Left lobe of liver (tissue), 2 donors: ENCODE data around the gene C14orf180. TPM values are rescaled to one million over a fixed set of nuclear protein-coding genes. Genes with fewer than 3 reads are reported as not detected.
"Not testable (repeated sequence)": the region's sequence is repeated elsewhere in the genome, so short reads cannot be mapped to it uniquely, and the experiment has no call there.

Experiments used
- ATAC-seq: fragments of 200-7000 bp; cut with Tn5 transposase; one replicate; pipeline ENCODE4 v1.9.1; 2020; ENCODE audit warnings: mild to moderate bottlenecking, moderate library complexity
- DNase-seq: peaks from one replicate; pipeline ENCODE4 v3.0.0-alpha.2; 2020; ENCODE audit warnings: low spot score
- total RNA-seq: library from RNA; stranded (reverse); gene quantifications from one replicate; pipeline ENCODE4 v1.2.1, GENCODE V29; 2021
- donor health status: DM: no; HTN: no; CAD: no; lungs with moderate emphysema.
- donor health status: DM: no; HTN: yes; CAD: no.

C14orf180 gene
- total RNA-seq, 1 donor from 2014 or later = 2.4 TPM

GRCh38 chr14:104603711-104604401 lies 24.3 kb downstream of the C14orf180 start:
- DNase-seq (no peak), ATAC-seq (no peak)

DNA sequence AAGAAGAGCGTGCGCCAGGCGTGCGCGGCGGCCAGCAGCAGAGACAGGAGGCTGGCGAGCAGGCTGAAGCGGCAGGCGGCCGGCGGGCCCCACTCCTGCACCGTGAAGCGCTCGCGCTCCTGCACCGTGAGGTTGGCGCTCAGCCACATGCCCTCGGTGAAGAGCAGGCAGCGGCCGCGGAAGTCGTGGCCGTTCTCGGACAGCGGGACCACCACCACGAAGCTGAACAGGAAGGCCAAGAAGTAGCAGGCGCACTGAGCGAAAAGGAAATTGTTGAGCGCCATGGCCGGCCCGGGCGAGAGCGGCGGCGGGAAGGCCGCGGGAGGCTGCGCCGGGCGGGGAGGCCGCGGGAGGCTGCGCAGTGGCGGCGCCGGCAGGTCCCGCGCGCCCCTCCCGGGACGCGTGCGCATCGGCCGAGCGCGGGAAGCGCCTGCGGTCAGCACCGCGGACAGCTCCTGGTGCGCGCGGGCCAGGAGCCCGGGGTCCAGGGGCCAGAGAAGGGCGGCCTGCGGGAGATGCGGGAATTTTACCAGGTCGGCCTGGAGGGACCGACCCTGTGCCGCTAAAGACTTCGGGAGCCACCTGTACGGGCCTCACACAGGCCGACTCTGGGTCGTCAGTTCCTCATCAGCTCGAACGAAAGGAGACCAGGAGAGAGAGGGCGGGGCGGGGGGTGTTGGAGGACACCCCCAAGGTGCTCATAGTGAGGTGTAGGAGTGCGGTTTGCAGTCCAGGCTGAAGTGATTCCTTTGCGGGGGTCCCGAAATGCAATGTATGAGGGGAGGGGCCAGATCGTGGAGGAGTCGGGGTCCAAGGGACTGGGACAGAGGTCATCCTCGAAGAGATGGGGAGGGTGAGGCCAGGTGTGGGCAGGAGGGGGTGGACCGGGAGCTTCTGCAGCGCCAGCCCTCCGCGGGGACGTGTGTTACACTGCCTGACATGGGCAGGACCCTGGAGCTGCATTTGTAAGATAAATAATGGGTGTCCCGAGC lies 25.2 kb downstream of the C14orf180 start, which contains the start of gene TMEM179:
TMEM179 (minus strand) TSS at position 315 of the 992 bp plus-strand sequence; CDS start at position 284, 31 bp downstream.
- ATAC-seq = peak; percentile 64
- DNase-seq = no peak

- no peak for ATAC-seq
- DNase-seq = peak; percentile 23
Observed at GRCh38 chr14:104609666-104610065, 30.1 kb downstream of the C14orf180 start.

DNA sequence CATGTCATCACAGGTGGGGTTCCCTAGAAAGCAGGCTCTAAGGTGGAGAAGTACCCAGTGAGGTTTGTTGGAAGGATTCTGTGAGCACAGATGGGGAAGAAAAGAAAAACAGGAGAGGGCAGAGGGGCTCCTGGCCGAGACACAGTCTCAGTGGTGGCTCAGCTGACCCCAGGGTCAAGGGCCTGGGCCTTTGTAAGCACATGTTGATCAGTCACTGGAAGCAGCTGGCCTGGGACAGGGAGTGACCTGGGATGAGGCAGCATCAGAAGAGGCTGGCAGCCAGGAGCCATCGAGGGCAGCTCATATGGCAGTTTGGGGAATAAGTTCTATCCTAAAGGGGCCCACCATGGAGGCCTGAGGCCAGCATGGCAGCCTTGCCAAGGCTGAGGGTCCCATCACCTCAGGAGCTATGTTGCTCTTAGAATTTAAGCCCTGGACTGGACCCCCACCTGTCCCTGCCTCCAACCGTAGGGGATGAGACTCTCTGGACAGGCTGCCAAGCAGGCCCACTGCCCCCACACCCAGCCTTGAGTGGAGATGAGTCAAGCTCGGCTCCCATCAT lies 31.3 kb downstream of the C14orf180 start:
- DNase-seq (peak; percentile 27), ATAC-seq (no peak)

DNA sequence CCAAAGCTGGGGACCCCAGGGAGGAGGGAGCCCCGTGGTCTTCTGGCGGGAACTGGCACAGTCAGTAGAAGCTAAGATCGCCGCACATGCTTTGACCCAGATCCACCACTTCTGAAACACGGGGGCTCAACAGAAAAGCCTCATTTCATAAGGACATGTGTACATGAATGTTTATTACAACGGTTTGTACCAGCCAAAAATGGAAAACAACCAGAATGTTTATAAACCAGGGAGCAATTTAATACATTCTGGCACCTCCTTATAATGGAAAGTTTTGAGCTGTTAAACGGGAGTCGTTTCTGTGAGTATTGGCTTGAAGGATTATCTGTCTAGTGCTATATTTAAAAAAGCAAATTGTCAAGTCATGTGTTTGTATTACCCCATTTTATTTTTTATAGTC lies 32.3 kb downstream of the C14orf180 start:
- DNase-seq = no peak
- no peak for ATAC-seq

GRCh38 chr14:104614126-104614812 lies 34.7 kb downstream of the C14orf180 start:
- ATAC-seq = no peak

GRCh38 chr14:104624939-104625338 lies 45.4 kb downstream of the C14orf180 start:
- ATAC-seq (no peak), DNase-seq (no peak)

More at GRCh38 chr14:104614126-104614812, 34.7 kb downstream of the C14orf180 start:
- DNase-seq = peak; percentile 4

GRCh38 chr14:104632781-104633180 lies 53.2 kb downstream of the C14orf180 start:
- ATAC-seq (no peak), DNase-seq (no peak)

GRCh38 chr14:104633276-104634137 lies 53.9 kb downstream of the C14orf180 start:
- ATAC-seq (no peak), DNase-seq (no peak)

GRCh38 chr14:104634138-104634760 lies 54.7 kb downstream of the C14orf180 start:
- no peak for DNase-seq
- ATAC-seq = no peak

DNA sequence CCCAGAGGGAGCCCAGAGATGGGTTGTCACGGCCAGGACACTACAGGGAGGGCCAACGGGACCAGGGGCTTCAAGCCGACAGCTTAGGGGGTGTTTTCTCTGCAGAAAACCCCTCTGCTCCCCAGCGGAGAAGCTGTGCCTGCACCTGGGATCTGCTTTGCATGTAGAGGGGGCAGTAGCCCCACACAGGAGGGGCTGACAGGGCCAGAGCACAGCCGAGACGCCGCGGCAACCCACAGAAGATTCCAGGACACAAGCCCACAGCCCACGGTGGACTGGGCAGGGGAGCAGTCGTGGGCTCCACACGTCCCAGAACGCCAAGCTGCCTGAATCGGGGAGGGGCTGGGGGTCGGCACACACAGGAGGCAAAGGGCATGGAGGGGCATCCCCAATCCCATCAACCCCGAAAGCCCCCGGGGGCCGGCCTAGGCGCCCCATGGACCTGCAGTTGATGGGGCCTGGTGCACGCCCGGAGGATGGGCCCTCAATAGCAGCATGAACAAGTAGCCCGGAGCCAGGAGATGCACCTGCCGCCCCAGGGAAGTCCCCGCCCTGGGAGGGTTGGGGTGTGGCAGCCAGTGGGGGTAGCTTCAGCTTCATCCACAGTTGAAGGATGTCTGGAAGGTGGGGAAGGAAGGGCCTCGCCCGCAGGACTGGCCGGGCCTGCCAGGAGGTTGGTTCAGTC lies 55.5 kb downstream of the C14orf180 start:
- no peak for DNase-seq
- ATAC-seq = no peak

GRCh38 chr14:104635717-104636116 lies 56.2 kb downstream of the C14orf180 start:
- DNase-seq (no peak), ATAC-seq (no peak)

DNA sequence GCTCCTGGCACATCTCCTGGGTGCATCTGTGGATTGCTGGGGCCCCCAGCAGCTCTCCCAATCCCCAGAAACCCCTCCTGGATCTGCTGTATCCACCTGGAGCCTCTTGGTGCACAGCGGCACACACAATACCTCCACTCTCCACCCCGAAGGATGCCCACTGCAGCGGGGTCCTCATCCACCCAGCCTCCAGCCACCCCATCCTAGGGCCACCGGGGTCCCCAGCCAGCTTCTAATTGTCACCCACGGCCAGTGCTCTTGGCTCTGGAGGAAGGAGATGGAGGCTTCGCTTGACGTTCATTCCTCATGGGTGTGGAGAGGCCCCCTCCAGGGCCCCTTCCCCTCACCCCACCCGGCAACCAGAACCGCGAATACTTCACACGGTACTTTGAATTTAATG lies 56.6 kb downstream of the C14orf180 start:
- ATAC-seq (no peak), DNase-seq (no peak)

DNA sequence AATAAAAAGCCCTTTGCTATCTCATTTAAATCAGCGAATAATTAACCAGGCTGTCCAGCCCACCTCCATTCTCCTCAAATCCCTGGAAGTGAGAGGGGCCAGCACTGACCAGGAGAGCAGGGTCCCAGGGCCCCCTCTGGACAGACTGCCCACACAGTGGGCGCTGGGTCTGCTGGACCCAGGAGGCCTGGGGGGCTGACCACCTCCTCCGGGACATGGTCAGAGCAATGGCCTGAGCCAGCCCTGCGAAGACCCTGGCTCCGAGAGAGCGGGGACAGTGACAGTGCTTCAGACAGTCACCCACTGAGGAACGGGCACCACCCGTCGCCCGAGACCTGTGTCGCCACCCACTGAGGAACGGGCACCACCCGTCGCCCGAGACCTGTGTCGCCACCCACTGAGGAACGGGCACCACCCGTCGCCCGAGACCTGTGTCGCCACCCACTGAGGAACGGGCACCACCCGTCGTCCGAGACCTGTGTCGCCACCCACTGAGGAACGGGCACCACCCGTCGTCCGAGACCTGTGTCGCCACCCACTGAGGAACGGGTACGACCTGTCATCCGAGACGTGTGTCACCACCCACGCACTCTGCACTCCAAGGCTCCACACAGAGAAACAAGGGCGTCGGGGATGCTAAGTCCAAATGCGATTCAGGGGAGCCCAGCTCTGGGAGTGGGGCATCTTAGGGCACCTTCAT lies 57.4 kb downstream of the C14orf180 start:
- DNase-seq, ATAC-seq: not testable (repeated sequence)

DNA sequence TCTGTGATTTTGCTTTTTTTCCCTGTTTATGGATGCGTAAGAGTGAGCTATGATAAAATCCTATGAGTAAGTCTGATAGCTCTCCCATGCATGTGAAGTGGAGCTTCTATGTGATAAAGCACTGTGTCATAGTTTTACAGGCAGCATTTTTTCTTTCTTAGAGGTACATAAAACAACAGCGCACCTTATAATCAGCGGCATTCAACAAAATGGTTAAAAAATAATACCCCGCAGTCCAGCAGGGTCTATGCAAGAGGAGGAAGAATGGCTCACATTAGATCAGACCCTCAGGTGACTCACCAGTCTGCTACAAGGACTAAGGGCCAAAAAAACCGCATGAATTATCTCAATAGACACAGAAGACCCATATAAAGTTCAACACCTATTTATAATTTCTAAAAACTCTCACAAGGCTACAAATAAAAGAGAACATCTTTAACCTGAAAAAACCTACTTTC lies 58.0 kb downstream of the C14orf180 start:
- ATAC-seq = no peak
- no peak for DNase-seq

DNA sequence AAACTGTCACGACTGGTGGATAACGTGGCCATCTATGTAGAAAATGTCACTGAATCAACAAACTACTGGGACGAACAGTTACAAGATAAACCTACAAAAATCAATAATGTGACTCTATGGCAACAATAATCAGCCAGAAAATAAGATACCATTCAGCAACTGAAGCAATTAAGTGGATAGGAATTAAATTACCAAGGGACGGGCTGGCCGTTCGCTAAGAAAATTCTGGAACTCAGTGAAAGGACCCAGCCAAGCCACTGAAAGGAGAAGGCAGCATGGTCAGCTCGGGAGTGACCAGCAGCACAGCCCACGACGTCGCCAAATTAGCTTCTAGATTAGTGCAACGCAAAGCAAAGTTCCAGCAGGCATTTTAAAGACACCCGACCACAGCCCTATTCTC lies 58.6 kb downstream of the C14orf180 start:
- no peak for ATAC-seq

DNA sequence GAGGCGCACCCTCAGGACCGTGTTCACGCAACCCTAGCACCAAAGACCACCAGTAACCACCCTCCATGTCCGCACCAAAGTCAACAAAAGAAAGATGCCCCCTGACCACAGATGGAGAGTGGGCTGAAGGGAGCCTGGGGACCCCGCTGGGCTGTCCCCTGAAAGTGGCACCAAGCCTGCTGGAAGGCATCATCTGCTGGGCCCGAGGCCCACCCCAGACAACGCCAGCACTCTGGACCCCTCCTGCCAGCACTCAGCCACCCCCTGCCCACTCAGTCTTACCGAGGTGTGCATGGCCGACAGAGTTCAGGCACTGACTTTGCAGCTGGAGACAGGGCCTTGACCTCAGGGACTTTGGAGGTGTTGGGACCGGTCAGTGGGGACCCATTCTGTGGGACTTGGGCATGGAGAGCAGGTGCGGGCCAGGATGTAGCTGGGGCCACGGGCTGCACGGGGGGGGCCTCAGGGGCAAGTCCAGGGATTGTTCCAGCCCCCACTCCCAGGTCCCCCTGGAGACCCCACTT lies 59.4 kb downstream of the C14orf180 start:
- ATAC-seq (no peak), DNase-seq (no peak)

More for the DNA sequence above, 58.6 kb downstream of the C14orf180 start:
- no peak for DNase-seq

GRCh38 chr14:104639471-104639870 lies 59.9 kb downstream of the C14orf180 start:
- DNase-seq (no peak), ATAC-seq (no peak)
